Neuronal stem cell (in vitro differentiated cells): ENCODE results near the gene BTN3A1.

ENCODE experiments used
- DNase-seq: peaks from one replicate; pipeline ENCODE4 v3.0.0-alpha.2; 2013; ENCODE audit warnings: low spot score
- H2AFZ ChIP-seq: one replicate; pipeline ENCODE4 v1.6.1; 2013; ENCODE audit warnings: mild to moderate bottlenecking, low read length, inconsistent platforms
- H2AK5ac ChIP-seq: 2 replicates; pipeline ENCODE4 v1.6.1; 2013; ENCODE audit warnings: low read depth, mild to moderate bottlenecking, inconsistent platforms, low read length, moderate library complexity, mixed read lengths
- H2BK120ac ChIP-seq: 2 replicates; pipeline ENCODE4 v1.6.1; 2013; ENCODE audit warnings: low read depth, mild to moderate bottlenecking, inconsistent platforms, low read length, moderate library complexity, mixed read lengths
- H2BK12ac ChIP-seq: one replicate; pipeline ENCODE4 v1.6.1; 2013; ENCODE audit warnings: low read length, inconsistent platforms
- H2BK15ac ChIP-seq: 2 replicates; pipeline ENCODE4 v1.6.1; 2013; ENCODE audit warnings: mild to moderate bottlenecking, low read length, inconsistent platforms, mixed read lengths
- H2BK5ac ChIP-seq: one replicate; pipeline ENCODE4 v1.6.1; 2013; ENCODE audit warnings: inconsistent platforms, mild to moderate bottlenecking, low read length, moderate library complexity
- H3K14ac ChIP-seq: one replicate; pipeline ENCODE4 v1.6.1; 2013; ENCODE audit warnings: low read length, inconsistent platforms
- H3K18ac ChIP-seq: 2 replicates; pipeline ENCODE4 v1.6.1; 2013; ENCODE audit warnings: low read length, inconsistent platforms
- H3K23ac ChIP-seq: 2 replicates; pipeline ENCODE4 v1.6.1; 2013; ENCODE audit warnings: low read depth, mild to moderate bottlenecking, mixed read lengths, low read length, inconsistent platforms; ENCODE audit not compliant: poor library complexity
- H3K27ac ChIP-seq: replicated peaks from 3 replicates; pipeline ENCODE4 v1.5.1; 2013; ENCODE audit warnings: low read length, inconsistent platforms
- H3K27me3 ChIP-seq, 3 experiments: 2 replicates each; pipeline ENCODE4 v1.6.1; 2013; ENCODE audit warnings: low read length in 3 of 3, mild to moderate bottlenecking in 2 of 3, inconsistent platforms in 1 of 3, low read depth in 1 of 3, mixed read lengths in 1 of 3, moderate library complexity in 1 of 3; ENCODE audit not compliant: control insufficient read depth in 3 of 3, insufficient read depth in 3 of 3
- H3K36me3 ChIP-seq, 2 donors: replicated peaks in 1 of 2; 2 replicates each; pipeline ENCODE4 v1.6.1; 2013; ENCODE audit warnings: low read length in 2 of 2; ENCODE audit not compliant: control insufficient read depth in 2 of 2, insufficient read depth in 2 of 2
- H3K4ac ChIP-seq: 2 replicates; pipeline ENCODE4 v1.6.1; 2013; ENCODE audit warnings: inconsistent platforms, mild to moderate bottlenecking, low read length, moderate library complexity
- H3K4me1 ChIP-seq, 2 donors: 1 replicate in 1 of 2; 2 replicates in 1 of 2; pipeline ENCODE4 v1.6.1; 2013; ENCODE audit warnings: low read length in 2 of 2, low read depth in 1 of 2; ENCODE audit not compliant: control insufficient read depth in 2 of 2, insufficient read depth in 1 of 2
- H3K4me2 ChIP-seq: one replicate; pipeline ENCODE4 v1.6.1; 2013; ENCODE audit warnings: mild to moderate bottlenecking, low read length, inconsistent platforms; ENCODE audit not compliant: insufficient read depth, poor library complexity, severe bottlenecking
- H3K4me3 ChIP-seq, 2 donors: 2 replicates each; pipeline ENCODE4 v1.5.1; 2013; ENCODE audit warnings: low read length in 2 of 2, mild to moderate bottlenecking in 2 of 2, inconsistent platforms in 1 of 2, moderate library complexity in 1 of 2
- H3K79me1 ChIP-seq: one replicate; pipeline ENCODE4 v1.6.1; 2013; ENCODE audit warnings: low read depth, mild to moderate bottlenecking, inconsistent platforms, low read length, moderate library complexity
- H3K9ac ChIP-seq: one replicate; pipeline ENCODE4 v1.6.1; 2013; ENCODE audit warnings: mild to moderate bottlenecking, low read depth, low read length, inconsistent platforms; ENCODE audit not compliant: poor library complexity
- H3K9me3 ChIP-seq, 2 donors: replicated peaks in 1 of 2; 2 replicates each; pipeline versions ENCODE3 to v1.6.1; 2013; ENCODE audit warnings: low read length in 2 of 2, mild to moderate bottlenecking in 2 of 2, inconsistent platforms in 1 of 2, low read depth in 1 of 2, mixed read lengths in 1 of 2, moderate library complexity in 1 of 2; ENCODE audit not compliant: control insufficient read depth in 2 of 2, insufficient read depth in 1 of 2
- H4K8ac ChIP-seq: one replicate; pipeline ENCODE4 v1.6.1; 2013; ENCODE audit warnings: low read depth, mild to moderate bottlenecking, inconsistent platforms, low read length, moderate library complexity
- H4K91ac ChIP-seq: one replicate; pipeline ENCODE4 v1.6.1; 2013; ENCODE audit warnings: low read length, low read depth, mild to moderate bottlenecking, inconsistent platforms; ENCODE audit not compliant: poor library complexity
- WGBS, 2 donors: extraction: QIAGEN DNeasy Blood & Tissue Kit; methylation state at CpG; one replicate each; pipeline ENCODE4 v1.1.7; 2013; ENCODE audit warnings: missing lambda C conversion rate in 2 of 2, mixed read lengths in 1 of 2; ENCODE audit not compliant: insufficient read length in 2 of 2, insufficient replicate concordance in 1 of 2; ENCODE audit errors: extremely low coverage in 2 of 2; 5-methylcytosine and 5-hydroxymethylcytosine counted together

Gene BTN3A1

DNA sequence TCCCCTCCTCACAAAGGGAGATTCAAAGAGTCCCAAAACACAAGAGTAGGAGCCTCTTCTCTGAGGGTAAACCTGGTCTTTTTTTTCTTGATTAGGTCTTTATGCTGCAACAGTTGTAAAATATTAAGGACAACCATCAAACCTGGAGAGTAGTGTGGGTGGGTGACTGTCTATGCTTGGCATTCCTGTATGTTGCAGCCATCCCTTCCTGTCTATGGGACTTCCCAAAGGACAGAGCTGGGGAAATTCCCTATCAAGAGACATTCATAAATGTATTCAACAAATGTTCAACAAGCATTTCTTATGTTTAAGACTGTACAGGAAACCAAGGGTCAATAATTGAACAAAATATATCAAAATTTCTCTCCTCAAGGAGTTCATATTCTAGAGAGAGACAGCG is 13.6 kb upstream of the BTN3A1 start:
- no peak overlapping the region for H2BK5ac ChIP-seq
- no peak overlapping the region for H3K18ac ChIP-seq
- H4K91ac ChIP-seq, result no peak overlapping the region
- no peak overlapping the region for H2BK15ac ChIP-seq
- H3K4ac ChIP-seq, result no peak overlapping the region
- no peak for DNase-seq
- peaks cover 10 to 56% of the 10 kb centered on the region in 2 donors for H3K36me3 ChIP-seq
- no peaks in the 10 kb centered on the region for H3K27me3 ChIP-seq
- H4K8ac ChIP-seq, result no peak overlapping the region
- H3K79me1 ChIP-seq, result no peaks in the 10 kb centered on the region
- no peak overlapping the region for H3K23ac ChIP-seq
- H3K14ac ChIP-seq, result no peak overlapping the region
- WGBS, 2 donors, result no CpG with 5 or more reads among the region's 1 CpG
- peaks cover 3 to 5% of the 10 kb centered on the region in 2 donors for H3K4me1 ChIP-seq
- H2AK5ac ChIP-seq, result no peak overlapping the region
- no peak overlapping the region for H3K4me3 ChIP-seq
- H3K4me2 ChIP-seq, result no peak overlapping the region
- H3K9me3 ChIP-seq, result no peaks in the 10 kb centered on the region
- H3K27ac ChIP-seq, result no peak overlapping the region
- no peak overlapping the region for H2AFZ ChIP-seq
- no peak overlapping the region for H3K9ac ChIP-seq
- H2BK12ac ChIP-seq, result no peak overlapping the region
- H2BK120ac ChIP-seq, result no peak overlapping the region

DNA sequence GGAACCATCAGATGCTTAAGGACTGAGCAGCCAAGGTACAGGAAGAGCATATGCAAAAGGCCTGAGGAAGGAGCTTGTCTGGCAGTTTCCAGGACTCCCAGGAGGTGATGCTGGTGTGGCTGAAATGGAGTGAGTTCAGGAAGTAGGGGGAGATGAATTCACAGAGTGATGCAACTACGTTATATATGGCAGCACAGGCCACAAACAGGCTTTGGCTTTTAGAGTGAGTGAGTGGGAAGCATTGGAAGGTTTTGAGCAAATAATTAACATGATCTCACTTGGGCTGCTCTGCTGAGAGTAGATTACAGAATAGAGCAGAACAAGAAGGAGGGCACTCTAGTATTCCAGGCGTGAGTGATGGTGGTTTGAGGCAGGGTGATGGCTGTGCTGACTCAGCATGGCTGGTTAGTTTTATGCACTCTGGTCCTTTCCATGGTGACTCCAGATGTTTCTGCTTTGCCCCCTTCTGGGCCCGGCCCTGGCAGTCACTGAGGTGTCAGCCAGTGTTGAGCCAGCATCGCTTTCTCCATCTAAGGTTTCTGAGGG is 12.7 kb upstream of the BTN3A1 start:
- Histone ChIP-seq H3K9ac (no peak overlapping the region), H2AFZ (no peak overlapping the region), H2BK15ac (no peak overlapping the region), H3K4ac (no peak overlapping the region), H4K8ac (no peak overlapping the region), H2BK5ac (no peak overlapping the region), H3K4me1 (peaks cover 0 to 2% of the 10 kb centered on the region in 2 donors), H2BK12ac (no peak overlapping the region), H3K4me2 (no peak overlapping the region), H3K9me3 (no peaks in the 10 kb centered on the region), H3K23ac (no peak overlapping the region), H3K79me1 (no peaks in the 10 kb centered on the region), H3K18ac (no peak overlapping the region), H3K4me3 (no peak overlapping the region), H3K36me3 (peaks cover 10 to 56% of the 10 kb centered on the region in 2 donors), H3K27me3 (no peaks in the 10 kb centered on the region), H2AK5ac (no peak overlapping the region), H2BK120ac (no peak overlapping the region), H3K27ac (no peak overlapping the region), H4K91ac (no peak overlapping the region), H3K14ac (no peak overlapping the region)
- DNase-seq, result no peak
- no CpG with 5 or more reads among the region's 4 CpGs for WGBS, 2 donors

DNA sequence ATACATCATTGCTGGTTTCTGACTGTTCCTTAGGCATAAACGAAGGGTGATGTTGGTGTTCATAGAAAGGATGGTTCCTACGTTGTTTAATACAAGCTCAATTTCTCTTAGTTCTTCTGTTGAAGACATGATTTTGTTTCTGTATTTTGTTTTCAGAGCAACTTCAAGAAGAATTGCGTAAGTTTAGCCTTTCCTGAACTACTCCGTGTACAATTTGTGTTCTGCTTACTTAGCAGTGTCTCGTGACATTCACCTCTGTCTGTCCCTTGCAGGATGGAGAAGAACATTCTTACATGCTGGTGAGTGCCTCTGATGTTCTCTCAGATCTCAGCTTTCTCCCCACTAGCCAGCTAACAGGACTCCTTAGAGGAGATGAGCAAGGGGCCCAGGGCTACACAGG is 11.5 kb upstream of the BTN3A1 start:
- Histone ChIP-seq H3K27me3 (no peaks in the 10 kb centered on the region), H3K4me3 (no peak overlapping the region), H2AK5ac (no peak overlapping the region), H2BK5ac (no peak overlapping the region), H2AFZ (no peak overlapping the region), H3K14ac (no peak overlapping the region), H3K18ac (no peak overlapping the region), H4K8ac (no peak overlapping the region), H3K9ac (no peak overlapping the region), H3K27ac (no peak overlapping the region), H3K4me1 (peaks cover 0 to 2% of the 10 kb centered on the region in 2 donors), H2BK120ac (no peak overlapping the region), H3K4ac (no peak overlapping the region), H3K9me3 (no peaks in the 10 kb centered on the region), H2BK15ac (no peak overlapping the region), H3K36me3 (peaks cover 10 to 47% of the 10 kb centered on the region in 2 donors), H2BK12ac (no peak overlapping the region), H3K79me1 (no peaks in the 10 kb centered on the region), H3K4me2 (no peak overlapping the region), H4K91ac (no peak overlapping the region), H3K23ac (no peak overlapping the region)
- no CpG with 5 or more reads among the region's 5 CpGs for WGBS, 2 donors
- DNase-seq, result no peak

DNA sequence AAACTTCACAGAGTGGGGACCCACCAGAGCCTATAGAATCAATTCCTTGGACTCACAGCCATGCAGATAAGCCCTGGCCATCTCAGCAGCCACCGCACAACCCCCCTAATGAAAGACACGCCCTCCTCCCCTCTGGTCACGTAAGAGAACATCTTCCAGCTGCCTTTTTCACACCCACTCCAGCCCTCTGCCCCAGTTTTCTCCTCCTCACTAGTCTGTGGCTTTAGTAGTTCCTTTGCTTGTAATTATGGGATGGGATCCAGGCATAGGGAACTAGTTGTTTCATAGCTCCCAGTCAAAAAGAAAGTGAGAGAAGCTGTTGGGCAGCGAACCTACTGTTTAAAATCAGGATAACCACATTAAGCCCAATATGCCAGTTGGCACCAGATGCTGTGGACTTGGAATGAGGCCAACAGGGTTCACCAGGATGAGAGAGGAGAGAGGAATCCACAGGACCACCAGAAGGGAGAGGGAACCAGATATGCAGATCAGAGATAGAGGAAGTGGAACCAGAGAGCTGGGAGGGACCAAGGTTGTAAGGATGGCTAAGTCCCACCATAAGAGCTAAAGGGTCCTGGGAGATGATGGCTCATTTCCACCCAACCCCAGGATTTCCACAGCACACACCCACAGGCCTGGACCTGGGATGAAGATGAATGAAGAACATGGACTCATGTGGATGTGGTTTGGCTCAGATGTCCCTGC is 9.0 kb upstream of the BTN3A1 start:
- no peak for DNase-seq
- Histone ChIP-seq H3K18ac (no peak overlapping the region), H2AK5ac (no peak overlapping the region), H2AFZ (no peak overlapping the region), H3K27me3 (no peaks in the 10 kb centered on the region), H2BK120ac (no peak overlapping the region), H2BK5ac (no peak overlapping the region), H3K79me1 (no peaks in the 10 kb centered on the region), H3K4me2 (no peak overlapping the region), H2BK15ac (no peak overlapping the region), H3K9me3 (no peaks in the 10 kb centered on the region), H3K27ac (no peak overlapping the region), H3K4me1 (no peaks in the 10 kb centered on the region), H3K9ac (no peak overlapping the region), H3K23ac (no peak overlapping the region), H2BK12ac (no peak overlapping the region), H4K91ac (no peak overlapping the region), H3K4me3 (no peak overlapping the region), H3K14ac (no peak overlapping the region), H3K4ac (no peak overlapping the region), H3K36me3 (peaks cover 10 to 42% of the 10 kb centered on the region in 2 donors), H4K8ac (no peak overlapping the region)
- WGBS, 2 donors, result no CpG with 5 or more reads among the region's 4 CpGs
